ENCODE measurements around the gene GALNT7.
A peak's percentile ranks its signal among the peaks of the same experiment; 100 is the strongest.
"Not testable (repeated sequence)": the region's sequence is repeated elsewhere in the genome, so short reads cannot be mapped to it uniquely, and the experiment has no call there.

Gene GALNT7

DNA sequence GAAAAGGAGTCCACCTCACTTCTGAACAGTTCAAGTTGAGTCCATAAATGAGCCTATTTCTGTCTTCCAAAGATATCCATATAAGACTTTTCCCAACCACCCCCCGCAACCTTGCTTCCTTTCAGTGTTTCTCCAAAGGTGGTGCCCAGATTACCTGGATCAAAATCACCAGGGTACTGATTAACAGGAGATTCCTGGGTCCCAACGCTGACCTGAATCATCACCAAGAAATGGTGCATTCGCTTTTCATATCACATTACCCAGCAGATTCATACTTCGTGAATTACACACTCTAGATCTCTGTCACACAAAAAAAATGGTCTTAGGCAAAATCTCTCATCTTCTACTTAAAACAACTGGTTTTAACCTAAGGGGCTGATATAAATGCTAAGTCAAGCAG, 2.1 kb upstream of the GALNT7 start:
- no peak for DNase-seq

DNA sequence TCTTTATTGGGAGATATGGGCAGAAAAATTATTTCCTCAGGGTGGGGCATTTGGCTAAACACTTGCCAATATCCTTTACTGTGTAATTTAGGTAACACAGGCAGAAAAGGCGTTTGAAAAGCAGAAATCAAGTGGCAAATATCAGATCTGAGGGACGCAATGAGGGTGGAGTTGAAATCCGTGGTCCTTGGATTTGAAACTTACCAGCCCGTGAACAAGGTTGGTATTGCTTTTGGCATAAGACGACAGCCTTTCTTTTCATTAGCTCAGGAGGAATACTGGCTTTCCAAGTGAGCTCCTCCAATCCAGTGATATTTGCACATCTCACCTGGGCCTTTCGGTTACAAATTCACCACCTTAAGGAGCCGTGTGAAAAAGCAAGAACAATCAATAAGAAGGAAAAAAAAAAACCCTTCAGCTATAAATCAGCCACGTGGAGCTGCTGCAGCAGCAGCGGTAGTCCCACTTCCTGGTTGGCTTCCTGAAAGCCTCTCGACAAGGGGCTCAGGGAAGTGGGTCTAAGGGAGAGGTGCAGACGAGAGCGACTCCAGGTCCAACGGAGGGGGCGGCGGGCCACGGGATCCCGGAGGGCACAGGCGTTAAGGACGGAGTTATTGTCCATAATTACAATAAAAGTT, 734 bp upstream of the GALNT7 start:
- DNase-seq, result peak; percentile 32

DNA sequence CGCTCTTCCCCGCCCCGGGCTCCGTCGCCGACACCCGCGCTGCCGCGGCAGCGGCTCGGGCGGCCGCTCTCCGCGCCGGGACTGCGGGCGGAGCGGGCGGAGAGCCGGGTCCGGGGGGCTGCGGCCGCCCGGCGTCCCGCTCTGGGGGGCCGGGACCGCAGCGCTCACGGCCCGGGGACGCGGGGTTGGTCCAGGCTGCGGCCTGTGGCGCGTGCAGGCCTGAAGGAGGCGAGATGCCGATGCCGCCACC, 492 bp downstream of the GALNT7 start:
- DNase-seq, result no peak

DNA sequence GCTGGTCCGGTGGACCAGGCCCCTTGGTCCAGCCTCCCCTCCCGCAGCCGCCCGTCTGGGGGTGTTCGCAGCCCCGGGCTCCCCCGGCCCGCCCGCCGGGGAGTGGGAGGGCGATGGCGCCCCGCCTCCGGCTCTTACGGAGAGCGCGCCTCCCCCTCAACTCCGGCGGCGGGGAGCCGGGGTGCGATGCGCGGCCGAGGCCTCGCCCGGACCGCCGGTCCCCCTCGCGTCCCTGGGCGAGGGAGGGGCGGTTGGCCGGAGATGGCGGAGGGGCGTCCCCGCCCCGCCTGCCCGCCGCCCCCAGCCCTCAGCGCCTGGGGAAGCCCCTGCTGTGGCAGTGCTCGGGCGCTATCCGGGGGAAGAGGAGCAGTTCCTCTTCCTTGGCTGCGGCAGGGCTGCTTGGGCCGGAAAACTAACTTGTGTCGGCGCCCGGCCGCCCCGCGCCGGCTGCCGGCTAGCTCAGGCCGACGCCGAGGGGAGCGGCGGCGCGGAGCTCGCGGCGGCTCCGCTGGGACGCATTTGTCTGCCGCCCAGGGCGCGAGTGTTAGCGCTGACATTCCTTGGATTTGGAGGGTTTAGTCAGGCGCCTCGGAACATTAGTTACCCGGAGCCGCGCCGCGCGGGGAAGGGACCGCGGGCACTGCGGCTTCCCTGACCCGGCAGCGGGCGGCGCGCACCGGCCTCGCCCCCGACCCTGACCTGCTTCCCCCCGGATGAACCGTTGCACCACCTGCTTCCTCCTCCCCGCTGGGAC, 994 bp downstream of the GALNT7 start:
- DNase-seq, result peak; percentile 67

GRCh38 chr4:173170182-173170778, 1.7 kb downstream of the GALNT7 start:
- no peak for DNase-seq

DNA sequence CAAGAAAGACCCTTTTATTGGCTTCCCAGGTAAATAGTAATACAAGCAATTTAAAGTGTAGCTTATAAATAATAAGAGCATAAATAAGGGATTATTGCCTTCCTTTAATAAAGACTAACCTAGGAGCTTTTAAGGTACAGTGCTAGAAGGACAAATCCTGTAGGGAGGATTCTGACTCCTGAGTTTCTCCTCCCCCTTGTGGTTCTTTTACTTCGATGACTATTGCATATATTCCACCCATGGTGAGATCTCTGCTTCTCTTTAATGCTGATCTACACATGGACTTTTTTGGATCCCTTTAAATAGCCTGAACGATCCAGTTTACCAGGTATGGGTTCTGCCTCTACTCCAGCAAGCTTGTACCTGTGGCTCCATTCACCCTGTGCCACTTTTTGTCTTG, 2.5 kb downstream of the GALNT7 start:
- no peak for DNase-seq

DNA sequence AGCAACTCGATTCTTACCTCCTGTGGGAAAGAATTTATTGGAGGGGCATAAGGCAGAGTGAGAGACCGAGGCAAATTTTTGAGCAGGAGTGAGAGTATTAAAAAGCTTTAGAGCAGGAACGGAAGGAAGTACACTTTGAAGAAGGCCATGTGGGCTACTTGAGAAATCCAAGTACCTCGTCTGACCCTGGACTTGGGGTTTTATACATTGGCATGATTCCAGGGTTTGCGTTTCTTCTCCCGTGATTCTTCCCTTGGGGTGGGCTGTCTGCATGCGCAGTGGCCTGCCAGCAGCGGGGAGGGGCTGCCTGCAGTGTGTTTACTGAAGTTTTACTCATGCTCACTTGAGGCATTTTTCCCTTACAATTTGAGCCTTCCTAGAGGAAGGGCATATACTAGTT, 3.4 kb downstream of the GALNT7 start:
- DNase-seq, result no peak

GRCh38 chr4:173174184-173174583, 5.6 kb downstream of the GALNT7 start:
- DNase-seq, result no peak

- no peak for DNase-seq
These were observed 6.0 kb downstream of the GALNT7 start for GRCh38 chr4:173174594-173175012.

- no peak for DNase-seq
These were observed 7.4 kb downstream of the GALNT7 start for GRCh38 chr4:173176010-173176409.

DNA sequence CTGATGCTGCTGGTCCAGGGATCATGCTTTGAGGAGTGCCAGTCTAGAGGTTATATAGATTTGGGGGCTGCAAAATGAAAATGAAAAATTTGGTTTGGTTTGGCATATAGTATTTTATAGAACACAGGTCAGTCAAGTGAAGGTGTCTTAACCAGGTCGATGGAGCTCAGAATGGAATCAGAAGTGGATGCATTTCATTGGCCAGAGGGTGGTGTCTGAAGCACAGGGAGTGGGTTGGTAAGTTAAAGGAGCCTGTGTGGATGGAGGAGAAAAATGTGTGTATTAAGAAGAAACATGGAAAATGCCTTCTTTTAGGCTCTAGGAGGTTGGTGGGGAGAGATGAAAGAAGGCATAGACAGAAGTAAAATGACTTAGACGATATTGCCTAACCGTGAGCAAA, 8.6 kb downstream of the GALNT7 start:
- DNase-seq, result no peak

- no peak for DNase-seq
These were observed 9.5 kb downstream of the GALNT7 start for GRCh38 chr4:173178144-173178543.

DNA sequence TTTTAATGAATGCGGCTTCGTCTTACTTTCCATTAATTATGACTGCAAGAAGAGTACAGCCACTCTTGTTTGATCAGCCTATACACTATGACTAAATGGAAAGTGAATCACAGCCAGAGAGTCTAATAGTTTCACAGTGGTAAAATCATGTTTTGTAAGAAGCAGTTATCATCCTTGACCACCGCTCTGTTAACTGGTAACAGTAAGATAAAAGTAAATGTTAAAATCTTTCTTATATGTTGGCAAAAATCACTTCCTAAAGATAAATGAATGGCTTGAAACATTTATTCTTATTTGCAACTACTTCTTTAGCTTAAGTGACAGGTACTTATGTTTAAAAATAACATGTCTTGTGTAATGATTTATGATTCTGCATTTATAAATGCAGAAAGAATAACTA, 13.2 kb downstream of the GALNT7 start:
- DNase-seq, result no peak

DNA sequence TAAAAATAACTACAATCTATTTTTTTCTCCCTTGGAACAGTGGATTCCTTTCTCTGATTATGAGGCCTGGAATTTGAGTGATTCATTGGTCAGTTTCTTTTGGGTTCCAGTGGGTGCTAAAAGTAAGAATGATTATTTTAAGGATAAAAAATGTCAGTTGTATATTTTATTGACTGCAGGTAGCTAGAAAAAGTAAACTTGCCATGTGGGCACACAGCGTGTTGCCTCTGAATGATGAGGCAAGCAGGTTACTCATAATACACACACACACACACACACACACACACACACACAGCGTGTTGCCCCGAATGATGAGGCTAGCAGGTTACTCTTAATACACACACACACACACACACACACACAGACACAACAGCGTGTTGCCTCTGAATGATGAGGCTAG, 13.8 kb downstream of the GALNT7 start:
- DNase-seq, result no peak

GRCh38 chr4:173183659-173184247, 15.1 kb downstream of the GALNT7 start:
- DNase-seq, result not testable (repeated sequence)

- no peak for DNase-seq
These were observed 17.4 kb downstream of the GALNT7 start for GRCh38 chr4:173185847-173186510.

- DNase-seq, result no peak
These were observed 19.1 kb downstream of the GALNT7 start for GRCh38 chr4:173187732-173188131.

DNA sequence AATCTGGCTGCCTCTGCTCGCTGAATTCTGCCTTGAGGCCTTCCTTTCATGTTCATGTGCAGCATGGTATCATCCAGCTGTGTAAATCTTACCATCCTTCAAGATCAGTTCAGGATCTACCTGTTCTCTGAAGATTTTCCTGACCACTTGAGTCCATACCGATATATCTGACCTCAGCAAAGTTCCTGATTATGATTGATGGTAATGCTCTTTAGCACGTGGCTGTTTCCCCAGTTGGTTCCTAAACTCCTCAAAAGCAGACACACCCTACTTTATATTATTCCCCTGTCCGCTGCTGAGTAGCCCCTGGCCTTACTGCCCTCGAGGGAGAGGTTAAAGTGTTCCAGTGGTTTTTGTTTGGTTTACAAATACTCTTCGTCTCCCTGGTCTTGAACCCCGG, 20.0 kb downstream of the GALNT7 start:
- DNase-seq, result no peak

GRCh38 chr4:173189117-173189693, 20.6 kb downstream of the GALNT7 start:
- DNase-seq, result no peak

- DNase-seq, result no peak
These were observed 23.0 kb downstream of the GALNT7 start for GRCh38 chr4:173191623-173192041.

GRCh38 chr4:173192375-173193162, 24.0 kb downstream of the GALNT7 start:
- DNase-seq, result peak; percentile 17

- no peak for DNase-seq
These were observed 25.5 kb downstream of the GALNT7 start for GRCh38 chr4:173194157-173194556.
